Endometrium (tissue), 2 donors: ENCODE results near the gene IRGQ.

Experiments
- FAIRE-seq: peaks from 2 replicates; lab custom pipeline; 2012; peaks lifted over from hg19 to GRCh38; lab: Jason Lieb, UNC
- donor health status: control.
- donor health status: control.

IRGQ gene

DNA sequence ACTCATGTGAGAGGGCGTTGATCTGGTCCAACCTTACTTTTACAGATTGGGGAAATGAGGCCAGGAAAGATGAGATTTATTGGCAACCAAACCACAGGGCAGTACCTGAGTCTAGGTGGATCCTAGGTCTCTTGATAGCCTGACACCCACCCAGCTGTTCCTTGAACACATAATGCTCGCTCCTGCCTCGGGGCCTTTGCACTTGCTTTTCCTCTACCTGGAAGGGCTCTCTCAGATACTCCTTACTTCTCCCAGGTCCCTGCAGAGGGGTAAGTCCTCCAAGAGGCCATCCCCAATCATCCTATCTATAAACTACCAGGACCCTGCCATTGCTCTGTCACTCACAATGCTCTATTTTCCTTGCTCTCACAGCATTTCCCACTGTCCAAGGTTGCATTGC lies 55.6 kb downstream of the IRGQ start:
- FAIRE-seq, result no peak

DNA sequence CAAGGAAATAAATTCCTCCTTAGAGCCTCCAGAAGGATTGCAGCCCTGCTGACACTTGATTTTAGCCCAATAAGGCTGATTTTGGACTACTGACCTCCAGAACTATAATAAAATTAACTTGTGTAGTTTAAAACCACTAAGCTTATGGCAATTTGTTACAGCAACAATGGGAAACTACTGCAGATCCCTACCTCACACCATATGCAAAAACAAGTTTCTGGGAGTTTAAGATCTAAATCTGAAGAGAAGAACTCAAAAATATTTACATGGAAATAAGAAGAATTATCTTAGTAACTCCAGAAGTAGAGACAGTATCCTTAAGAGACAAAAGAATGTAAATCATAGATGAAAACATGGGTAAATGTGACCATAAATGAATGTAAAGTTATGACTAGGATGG lies 57.0 kb downstream of the IRGQ start:
- FAIRE-seq, result no peak

DNA sequence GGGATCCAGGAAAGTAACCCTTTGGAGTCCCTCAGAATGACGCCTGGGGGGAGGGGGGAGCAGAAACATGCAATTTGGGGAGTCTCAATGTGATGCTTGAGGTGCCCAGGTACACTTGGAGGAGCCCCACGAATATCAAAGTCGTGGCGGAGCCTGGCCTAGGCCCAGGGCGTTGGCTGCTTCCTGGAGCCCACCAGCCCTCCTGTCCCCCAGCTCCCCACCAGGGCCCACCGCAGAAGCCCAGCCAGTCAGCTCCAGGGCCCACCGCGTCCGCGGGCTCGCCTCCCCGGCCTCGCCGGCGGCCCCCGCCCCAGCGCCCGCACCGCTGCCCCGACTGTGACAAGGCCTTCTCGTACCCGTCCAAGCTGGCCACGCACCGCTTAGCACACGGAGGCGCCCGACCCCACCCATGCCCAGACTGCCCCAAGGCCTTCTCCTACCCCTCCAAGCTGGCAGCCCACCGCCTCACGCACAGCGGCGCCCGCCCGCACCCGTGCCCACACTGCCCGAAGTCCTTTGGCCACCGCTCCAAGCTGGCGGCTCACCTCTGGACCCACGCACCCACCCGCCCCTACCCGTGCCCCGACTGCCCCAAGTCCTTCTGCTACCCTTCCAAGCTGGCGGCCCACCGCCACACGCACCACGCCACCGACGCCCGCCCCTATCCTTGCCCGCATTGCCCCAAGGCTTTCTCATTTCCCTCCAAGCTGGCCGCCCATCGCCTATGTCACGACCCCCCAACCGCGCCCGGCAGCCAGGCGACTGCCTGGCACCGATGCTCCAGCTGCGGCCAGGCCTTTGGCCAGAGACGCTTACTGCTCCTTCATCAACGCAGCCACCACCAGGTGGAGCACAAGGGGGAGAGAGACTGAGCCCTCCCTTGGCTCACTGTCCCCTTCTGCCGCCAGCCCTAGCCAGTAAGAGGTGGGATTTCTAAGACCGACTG lies 60.8 kb downstream of the IRGQ start:
- FAIRE-seq, result no peak
